GM12878 (cell line): ENCODE measurements around the gene CHMP1A.
A peak's percentile ranks its signal among the peaks of the same experiment; 100 is the strongest.

Experiments used
- CTCF ChIP-seq, 3 experiments: IDR thresholded peaks in 2 of 3; conservative IDR thresholded peaks in 1 of 3; 2 replicates each; pipeline ENCODE4 v1.5.1; 2011; ENCODE audit warnings: low read depth in 3 of 3, low read length in 3 of 3, mild to moderate bottlenecking in 3 of 3, control low read depth in 2 of 3, moderate library complexity in 2 of 3, inconsistent platforms in 1 of 3, mixed read lengths in 1 of 3; ENCODE audit not compliant: control insufficient read depth in 2 of 3, insufficient read depth in 1 of 3; ENCODE audit errors: extremely low read depth in 1 of 3
- EGR1 ChIP-seq, 2 experiments: IDR thresholded peaks; 1 replicate in 1 of 2; 2 replicates in 1 of 2; pipeline ENCODE4 v1.6.1; 2011 to 2012; ENCODE audit warnings: low read depth in 2 of 2, low read length in 2 of 2, borderline replicate concordance in 1 of 2, mild to moderate bottlenecking in 1 of 2, moderate library complexity in 1 of 2
- FOXK2 ChIP-seq: fragments of 450-650 bp; IDR thresholded peaks from 2 replicates; pipeline ENCODE4 v1.6.1; 2017; ENCODE audit warnings: mild to moderate bottlenecking, moderate library complexity
- PML ChIP-seq: IDR thresholded peaks from 2 replicates; pipeline ENCODE4 v1.6.1; 2012; ENCODE audit warnings: low read length, inconsistent platforms
- POLR2A ChIP-seq: IDR thresholded peaks from 2 replicates; pipeline ENCODE4 v1.6.1; 2011; ENCODE audit warnings: low read depth, mild to moderate bottlenecking, low read length
- RAD51 ChIP-seq: fragments of 450-650 bp; IDR thresholded peaks from 2 replicates; pipeline ENCODE4 v1.6.1; 2016; ENCODE audit warnings: moderate library complexity, mild to moderate bottlenecking, inconsistent platforms
- SP1 ChIP-seq: IDR thresholded peaks from one replicate; pipeline ENCODE4 v1.6.1; 2011; ENCODE audit warnings: low read depth, low read length
- YY1 ChIP-seq: IDR thresholded peaks from 2 replicates; pipeline ENCODE4 v1.6.1; 2011; ENCODE audit warnings: low read depth, mild to moderate bottlenecking, low read length

- no peak for TF ChIP-seq YY1
- TF ChIP-seq FOXK2 = no peak
- no peak for TF ChIP-seq RAD51
- no peak for TF ChIP-seq EGR1 (IDR thresholded peaks at IDR 0.05; ENCODE audit: borderline replicate concordance in 1 of 2, low read depth in 2 of 2, low read length in 2 of 2)
- no peak for TF ChIP-seq SP1
- peak; percentile 15; the same call in 1 of the 2 replicates for TF ChIP-seq POLR2A
- no peak for TF ChIP-seq CTCF (IDR thresholded peaks at IDR 0.05 in 2 of 3, conservative IDR thresholded peaks at IDR 0.05 in 1 of 3; ENCODE audit: control insufficient read depth in 2 of 3, extremely low read depth in 1 of 3, insufficient read depth in 1 of 3, low read depth in 3 of 3, low read length in 3 of 3)
- no peak for TF ChIP-seq PML
Measured at GRCh38 chr16:89695086-89695874, 37.8 kb upstream of the CHMP1A start.
